ENCODE measurements around the gene ZNF599.

DNA sequence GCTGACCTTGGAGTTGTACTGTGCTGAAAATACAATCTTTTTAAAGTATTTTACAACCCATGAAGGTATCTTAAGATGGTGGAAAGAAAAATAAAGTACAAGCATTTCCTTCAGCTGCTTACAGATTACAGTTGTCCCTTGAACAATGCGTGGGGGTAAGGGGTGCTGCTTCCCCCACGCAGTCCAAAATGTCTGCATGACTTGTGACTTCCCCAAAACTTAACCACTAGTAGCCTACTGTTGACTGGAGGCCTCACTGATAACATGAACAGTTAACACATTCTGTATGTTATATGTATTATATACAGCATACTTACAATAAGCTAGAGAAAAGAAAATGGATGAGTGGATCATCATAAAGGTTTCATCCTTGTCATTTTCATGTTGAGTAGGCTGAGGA is 45.3 kb upstream of the ZNF599 start:
- TF ChIP-seq, protein P1, sequence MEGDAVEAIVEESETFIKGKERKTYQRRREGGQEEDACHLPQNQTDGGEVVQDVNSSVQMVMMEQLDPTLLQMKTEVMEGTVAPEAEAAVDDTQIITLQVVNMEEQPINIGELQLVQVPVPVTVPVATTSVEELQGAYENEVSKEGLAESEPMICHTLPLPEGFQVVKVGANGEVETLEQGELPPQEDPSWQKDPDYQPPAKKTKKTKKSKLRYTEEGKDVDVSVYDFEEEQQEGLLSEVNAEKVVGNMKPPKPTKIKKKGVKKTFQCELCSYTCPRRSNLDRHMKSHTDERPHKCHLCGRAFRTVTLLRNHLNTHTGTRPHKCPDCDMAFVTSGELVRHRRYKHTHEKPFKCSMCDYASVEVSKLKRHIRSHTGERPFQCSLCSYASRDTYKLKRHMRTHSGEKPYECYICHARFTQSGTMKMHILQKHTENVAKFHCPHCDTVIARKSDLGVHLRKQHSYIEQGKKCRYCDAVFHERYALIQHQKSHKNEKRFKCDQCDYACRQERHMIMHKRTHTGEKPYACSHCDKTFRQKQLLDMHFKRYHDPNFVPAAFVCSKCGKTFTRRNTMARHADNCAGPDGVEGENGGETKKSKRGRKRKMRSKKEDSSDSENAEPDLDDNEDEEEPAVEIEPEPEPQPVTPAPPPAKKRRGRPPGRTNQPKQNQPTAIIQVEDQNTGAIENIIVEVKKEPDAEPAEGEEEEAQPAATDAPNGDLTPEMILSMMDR (optimal IDR thresholded peaks at IDR 0.05 in 1 of 3, IDR thresholded peaks at IDR 0.05 in 1 of 3, conservative IDR thresholded peaks at IDR 0.05 in 1 of 3; ENCODE audit: extremely low read depth in 1 of 3, insufficient read depth in 2 of 3, low read length in 3 of 3), result no peak
- TF ChIP-seq EZH2 (IDR thresholded peaks at IDR 0.05; ENCODE audit: low read length), result no peak

Data from keratinocyte (primary cell).